Thymus (tissue), 11 donors: Measurements from ENCODE around the gene TAOK3. TPM values are rescaled to one million over a fixed set of nuclear protein-coding genes. Genes with fewer than 3 reads are reported as not detected.
A peak's percentile ranks its signal among the peaks of the same experiment; 100 is the strongest.

Source experiments
- DNase-seq, 9 donors: peaks; one replicate each; pipeline ENCODE4 v3.0.0-alpha.2; 2013; ENCODE audit warnings: low spot score in 9 of 9, low read depth in 6 of 9, missing footprints in 1 of 9
- H3K27ac ChIP-seq, 2 donors: one replicate each; pipeline ENCODE4 v1.5.1; 2013; ENCODE audit warnings: control low read depth in 1 of 2, low read depth in 1 of 2, low read length in 1 of 2, mild to moderate bottlenecking in 1 of 2, moderate library complexity in 1 of 2
- H3K27me3 ChIP-seq, 2 donors: one replicate each; pipeline ENCODE4 v1.5.1; 2013; ENCODE audit warnings: low read length in 1 of 2; ENCODE audit not compliant: control insufficient read depth in 2 of 2, insufficient read depth in 1 of 2
- H3K36me3 ChIP-seq, 2 donors: one replicate each; pipeline ENCODE4 v1.5.1; 2013; ENCODE audit warnings: low read length in 1 of 2, mild to moderate bottlenecking in 1 of 2, moderate library complexity in 1 of 2; ENCODE audit not compliant: control insufficient read depth in 2 of 2, insufficient read depth in 2 of 2
- H3K4me1 ChIP-seq, 2 donors: one replicate each; pipeline ENCODE4 v1.5.1; 2013; ENCODE audit warnings: low read length in 2 of 2; ENCODE audit not compliant: control insufficient read depth in 2 of 2, insufficient read depth in 2 of 2
- H3K4me3 ChIP-seq, 2 donors: one replicate each; pipeline ENCODE4 v1.5.1; 2013; ENCODE audit warnings: low read length in 2 of 2, control low read depth in 1 of 2, mild to moderate bottlenecking in 1 of 2
- H3K9me3 ChIP-seq, 2 donors: one replicate each; pipeline ENCODE4 v1.5.1; 2013; ENCODE audit warnings: low read length in 1 of 2, mild to moderate bottlenecking in 1 of 2; ENCODE audit not compliant: control insufficient read depth in 2 of 2, insufficient read depth in 1 of 2
- WGBS: extraction: QIAGEN DNeasy Blood & Tissue Kit; methylation state at CpG from one replicate; pipeline ENCODE4 v1.1.7; 2013; 5-methylcytosine and 5-hydroxymethylcytosine counted together
- polyA plus RNA-seq: library from polyadenylated mRNA; stranded (reverse); fragments of 200-250 nt; gene quantifications from one replicate; pipeline ENCODE4 v1.2.3, GENCODE V29; 2013
- total RNA-seq: library from RNA; stranded (reverse); fragments of 120-200 nt; gene quantifications from one replicate; pipeline ENCODE4 v1.2.4, GENCODE V29; 2013
- donor health status: healthy.

TAOK3 gene
- total and polyA plus RNA-seq, 2 donors, result 16.8 to 35.4 TPM

- DNase-seq, result no peak
- Histone ChIP-seq H3K4me3 (no peak overlapping the region), H3K4me1 (peaks cover 0 to 2% of the 10 kb centered on the region in 2 donors), H3K27me3 (no peaks in the 10 kb centered on the region), H3K36me3 (peaks cover 44 to 56% of the 10 kb centered on the region in 2 donors), H3K9me3 (no peaks in the 10 kb centered on the region), H3K27ac (no peak overlapping the region)
- 93% methylated on average over 6 of the region's 6 CpGs for WGBS
Measured at GRCh38 chr12:118402251-118402650, 29.5 kb upstream of the TAOK3 start.

- peaks cover 58 to 59% of the 10 kb centered on the region in 2 donors for H3K36me3 ChIP-seq
Measured at GRCh38 chr12:118398940-118399339, 26.2 kb upstream of the TAOK3 start.

GRCh38 chr12:118398524-118398923, 25.8 kb upstream of the TAOK3 start:
- 94% methylated on average over 2 of the region's 2 CpGs for WGBS
- H3K27me3 ChIP-seq, result no peaks in the 10 kb centered on the region

More at GRCh38 chr12:118398940-118399339, 26.2 kb upstream of the TAOK3 start:
- WGBS, result 95% methylated on average over 5 of the region's 5 CpGs
- DNase-seq, result no peak
- H3K27me3 ChIP-seq, result no peaks in the 10 kb centered on the region
- H3K9me3 ChIP-seq, result no peaks in the 10 kb centered on the region
- peaks cover 0 to 2% of the 10 kb centered on the region in 2 donors for H3K4me1 ChIP-seq
- no peak overlapping the region for H3K4me3 ChIP-seq
- no peak overlapping the region for H3K27ac ChIP-seq

GRCh38 chr12:118397708-118398440, 25.2 kb upstream of the TAOK3 start:
- no peaks in the 10 kb centered on the region for H3K9me3 ChIP-seq
- H3K27me3 ChIP-seq, result no peaks in the 10 kb centered on the region
- H3K4me1 ChIP-seq, result peaks cover 0 to 2% of the 10 kb centered on the region in 2 donors
- peak overlapping the region in 1 of 2 donors; percentile 37 for H3K27ac ChIP-seq
- H3K36me3 ChIP-seq, result peaks cover 50 to 51% of the 10 kb centered on the region in 2 donors
- DNase-seq, result no peak
- H3K4me3 ChIP-seq, result no peak overlapping the region
- 95% methylated on average over 10 of the region's 10 CpGs for WGBS

More at GRCh38 chr12:118398524-118398923, 25.8 kb upstream of the TAOK3 start:
- Histone ChIP-seq H3K36me3 (peaks cover 56 to 57% of the 10 kb centered on the region in 2 donors), H3K9me3 (no peaks in the 10 kb centered on the region), H3K4me1 (peaks cover 0 to 2% of the 10 kb centered on the region in 2 donors), H3K4me3 (no peak overlapping the region), H3K27ac (no peak overlapping the region)
- DNase-seq, result no peak

- peaks cover 62 to 67% of the 10 kb centered on the region in 2 donors for H3K36me3 ChIP-seq
- H3K9me3 ChIP-seq, result no peaks in the 10 kb centered on the region
- no peak overlapping the region for H3K4me3 ChIP-seq
- 98% methylated on average over 1 of the region's 1 CpG for WGBS
- DNase-seq, result no peak
- no peaks in the 10 kb centered on the region for H3K4me1 ChIP-seq
- H3K27ac ChIP-seq, result no peak overlapping the region
- no peaks in the 10 kb centered on the region for H3K27me3 ChIP-seq
Measured at GRCh38 chr12:118391836-118392235, 19.1 kb upstream of the TAOK3 start.

- DNase-seq, result no peak
- Histone ChIP-seq H3K4me1 (no peaks in the 10 kb centered on the region), H3K27me3 (no peaks in the 10 kb centered on the region), H3K4me3 (no peak overlapping the region), H3K27ac (peak overlapping the region; percentile 25 to 36), H3K36me3 (peaks cover 62 to 71% of the 10 kb centered on the region in 2 donors), H3K9me3 (no peaks in the 10 kb centered on the region)
- 90% methylated on average over 2 of the region's 2 CpGs for WGBS
Measured at GRCh38 chr12:118391424-118391823, 18.7 kb upstream of the TAOK3 start.

GRCh38 chr12:118377884-118378470, 5.3 kb upstream of the TAOK3 start:
- Histone ChIP-seq H3K27ac (peak overlapping the region; percentile 57 to 74), H3K4me1 (peaks cover 21 to 24% of the 10 kb centered on the region in 2 donors), H3K9me3 (no peaks in the 10 kb centered on the region), H3K36me3 (peaks cover 25 to 29% of the 10 kb centered on the region in 2 donors), H3K4me3 (peak overlapping the region; percentile 68 to 98), H3K27me3 (no peaks in the 10 kb centered on the region)
- DNase-seq, result peak in 4 of 9 donors; percentile 47 to 82 (median 68)
- 36% methylated on average over 8 of the region's 8 CpGs for WGBS

- peak overlapping the region; percentile 68 to 98 for H3K4me3 ChIP-seq
- DNase-seq, result peak in 3 of 9 donors; percentile 4 to 29 (median 8)
- peaks cover 21 to 24% of the 10 kb centered on the region in 2 donors for H3K4me1 ChIP-seq
- WGBS, result 11% methylated on average over 22 of the region's 22 CpGs
- peak overlapping the region; percentile 57 to 74 for H3K27ac ChIP-seq
- H3K36me3 ChIP-seq, result peaks cover 22 to 26% of the 10 kb centered on the region in 2 donors
- peaks cover 0 to 3% of the 10 kb centered on the region in 2 donors for H3K27me3 ChIP-seq
- no peaks in the 10 kb centered on the region for H3K9me3 ChIP-seq
Measured at GRCh38 chr12:118377021-118377883, 4.5 kb upstream of the TAOK3 start.
